Kidney (tissue), 14 donors: Measurements from ENCODE around the gene GLIS2. TPM values are rescaled to one million over a fixed set of nuclear protein-coding genes. Genes with fewer than 3 reads are reported as not detected.

Experiments
- DNase-seq, 5 donors: peaks; one replicate each; pipeline ENCODE4 v3.0.0-alpha.2; 2013 to 2020
- FAIRE-seq: peaks from 2 replicates; lab custom pipeline; 2012; peaks lifted over from hg19 to GRCh38; lab: Jason Lieb, UNC
- H3K27ac ChIP-seq, 2 donors: one replicate each; pipeline ENCODE4 v1.7.0; 2013; ENCODE audit warnings: low read depth in 2 of 2, low read length in 2 of 2, inconsistent platforms in 1 of 2
- H3K27me3 ChIP-seq: one replicate; pipeline ENCODE4 v1.7.1; 2013; ENCODE audit warnings: low read length, inconsistent platforms; ENCODE audit not compliant: control insufficient read depth, insufficient read depth
- H3K36me3 ChIP-seq, 3 donors: one replicate each; pipeline versions ENCODE4 v1.7.0 to v1.7.1; 2013; ENCODE audit warnings: low read length in 3 of 3, control low read depth in 1 of 3, inconsistent platforms in 1 of 3; ENCODE audit not compliant: insufficient read depth in 3 of 3, control insufficient read depth in 2 of 3
- H3K4me1 ChIP-seq, 3 donors: one replicate each; pipeline versions ENCODE4 v1.7.0 to v1.7.1; 2013; ENCODE audit warnings: low read length in 3 of 3, inconsistent platforms in 1 of 3, low read depth in 1 of 3; ENCODE audit not compliant: control insufficient read depth in 2 of 3, insufficient read depth in 2 of 3
- H3K4me3 ChIP-seq, 3 donors: one replicate each; pipeline versions ENCODE4 v1.7.0 to v1.8.1; 2013; ENCODE audit warnings: low read length in 3 of 3, control low read depth in 1 of 3, inconsistent platforms in 1 of 3
- H3K9ac ChIP-seq, 3 donors: one replicate each; pipeline versions ENCODE4 v1.7.0 to v1.7.1; 2013; ENCODE audit warnings: low read length in 3 of 3, control low read depth in 1 of 3, inconsistent platforms in 1 of 3
- H3K9me3 ChIP-seq, 3 donors: one replicate each; pipeline versions ENCODE4 v1.7.0 to v1.7.1; 2013; ENCODE audit warnings: low read length in 3 of 3, control low read depth in 1 of 3, inconsistent platforms in 1 of 3; ENCODE audit not compliant: control insufficient read depth in 2 of 3, insufficient read depth in 1 of 3
- CTCF ChIP-seq: IDR thresholded peaks from 3 replicates; pipeline ENCODE4 v1.5.1; 2012; ENCODE audit warnings: mild to moderate bottlenecking, moderate library complexity, borderline replicate concordance; ENCODE audit not compliant: insufficient read depth; ENCODE audit errors: extremely low read depth
- intact Hi-C: fragments of 100-400 bp; cut with DNase I; formaldehyde crosslinking; loops from one replicate; pipeline ENCODE4 v1.11.1; 2022
- polyA plus RNA-seq: library from polyadenylated mRNA; stranded (reverse); fragments of 350-450 nt; fragmentation: Illumina TruSeq; extraction: RNeasy Lipid Tissue Mini Kit (QIAGEN cat#74804); gene quantifications from one replicate; pipeline ENCODE4 v1.2.3, GENCODE V29; 2014; ENCODE audit warnings: low read depth, low replicate concordance; ENCODE audit not compliant: insufficient read depth
- total RNA-seq: library from RNA; stranded (reverse); fragmentation: NEBNext Ultra II Directional; extraction: Animal tissue kit (Norgen Biotek cat#: 25700); gene quantifications from one replicate; pipeline ENCODE4 v1.2.1, GENCODE V29; 2021
- donor health status: control.
- donor health status: control.
- donor health status: control.
- donor health status: control.
- donor health status: control.
- donor health status: DM: yes; HTN: yes; CAD: no.
- donor health status: Normal renal cell carcinoma (clear cell type).

Gene GLIS2
- total and polyA plus RNA-seq, 2 donors from 2014 or later: 35.6 to 68.7 TPM

- H3K4me1 ChIP-seq: peaks cover 2 to 51% (median 23%) of the 10 kb centered on the region in 3 donors
- TF ChIP-seq CTCF: no peak
- H3K4me3 ChIP-seq: no peak overlapping the region
- H3K9ac ChIP-seq: peak overlapping the region in 1 of 3 donors; percentile 5
- no peaks in the 10 kb centered on the region for H3K9me3 ChIP-seq
- DNase-seq: peak in 1 of 5 donors; percentile 50
- peaks cover 0 to 4% (median 2%) of the 10 kb centered on the region in 3 donors for H3K36me3 ChIP-seq
- H3K27ac ChIP-seq: peak overlapping the region; percentile 5 to 51
- H3K27me3 ChIP-seq: no peaks in the 10 kb centered on the region
- intact Hi-C loops: no loop called here
- no peak for FAIRE-seq
Measured at GRCh38 chr16:4381935-4382794, 66.3 kb downstream of the GLIS2 start.

GRCh38 chr16:4382795-4383357 lies 67.0 kb downstream of the GLIS2 start:
- intact Hi-C loops: no loop called here
- peaks cover 2 to 50% (median 18%) of the 10 kb centered on the region in 3 donors for H3K4me1 ChIP-seq
- no peaks in the 10 kb centered on the region for H3K27me3 ChIP-seq
- DNase-seq (peak in 1 of 5 donors; percentile 38), FAIRE-seq (no peak)
- TF ChIP-seq CTCF: no peak
- no peak overlapping the region for H3K27ac ChIP-seq
- peaks cover 0 to 4% (median 2%) of the 10 kb centered on the region in 3 donors for H3K36me3 ChIP-seq
- H3K9me3 ChIP-seq: no peaks in the 10 kb centered on the region
- H3K9ac ChIP-seq: no peak overlapping the region
- no peak overlapping the region for H3K4me3 ChIP-seq

- Histone ChIP-seq H3K27ac (no peak overlapping the region), H3K4me3 (no peak overlapping the region), H3K27me3 (no peaks in the 10 kb centered on the region), H3K36me3 (peaks cover 0 to 4% (median 2%) of the 10 kb centered on the region in 3 donors), H3K9ac (no peak overlapping the region), H3K9me3 (no peaks in the 10 kb centered on the region), H3K4me1 (peaks cover 2 to 45% (median 9%) of the 10 kb centered on the region in 3 donors)
- DNase-seq (peak in 1 of 5 donors; percentile 45), FAIRE-seq (no peak)
- intact Hi-C loops: no loop called here
- TF ChIP-seq CTCF: no peak
Measured at GRCh38 chr16:4383591-4384444, 68.0 kb downstream of the GLIS2 start.
